Effector memory CD4-positive, alpha-beta T cell (primary cell): ENCODE data around the gene AREL1.

Experiments
- DNase-seq, 3 donors: peaks; one replicate each; pipeline ENCODE4 v3.0.0-alpha.2; 2020
- H3K27ac ChIP-seq: 2 replicates; pipeline ENCODE4 v1.7.0; 2013; ENCODE audit warnings: mild to moderate bottlenecking, low read length, moderate library complexity; ENCODE audit not compliant: insufficient read depth, poor library complexity, severe bottlenecking
- H3K27me3 ChIP-seq: replicated peaks from 2 replicates; pipeline ENCODE4 v1.7.0; 2013; ENCODE audit warnings: mild to moderate bottlenecking, low read length; ENCODE audit not compliant: insufficient read depth, control insufficient read depth, poor library complexity, severe bottlenecking
- H3K36me3 ChIP-seq: 2 replicates; pipeline ENCODE4 v1.7.0; 2013; ENCODE audit warnings: mild to moderate bottlenecking, low read length, moderate library complexity; ENCODE audit not compliant: control insufficient read depth, insufficient read depth
- H3K4me1 ChIP-seq: 2 replicates; pipeline ENCODE4 v1.7.0; 2013; ENCODE audit warnings: low read length, mild to moderate bottlenecking; ENCODE audit not compliant: control insufficient read depth, insufficient read depth, poor library complexity, severe bottlenecking
- H3K4me3 ChIP-seq: 2 replicates; pipeline ENCODE4 v1.7.0; 2013; ENCODE audit warnings: low read length, low read depth, mild to moderate bottlenecking; ENCODE audit not compliant: insufficient read depth, poor library complexity, severe bottlenecking
- H3K9me3 ChIP-seq: 2 replicates; pipeline ENCODE4 v1.7.0; 2013; ENCODE audit warnings: mild to moderate bottlenecking, low read length, moderate library complexity; ENCODE audit not compliant: control insufficient read depth

AREL1 gene

GRCh38 chr14:74653386-74654138, 59.3 kb downstream of the AREL1 start:
- no peak for DNase-seq
- no peaks in the 10 kb centered on the region for H3K9me3 ChIP-seq
- no peak overlapping the region for H3K4me3 ChIP-seq
- no peaks in the 10 kb centered on the region for H3K27me3 ChIP-seq
- H3K4me1 ChIP-seq: no peaks in the 10 kb centered on the region
- H3K27ac ChIP-seq: no peak overlapping the region
- H3K36me3 ChIP-seq: peaks cover 10% of the 10 kb centered on the region

- Histone ChIP-seq H3K4me3 (no peak overlapping the region), H3K9me3 (no peaks in the 10 kb centered on the region), H3K27me3 (no peaks in the 10 kb centered on the region), H3K36me3 (peaks cover 10% of the 10 kb centered on the region), H3K4me1 (no peaks in the 10 kb centered on the region), H3K27ac (no peak overlapping the region)
- no peak for DNase-seq
Observed at GRCh38 chr14:74652541-74652940, 60.3 kb downstream of the AREL1 start.

DNA sequence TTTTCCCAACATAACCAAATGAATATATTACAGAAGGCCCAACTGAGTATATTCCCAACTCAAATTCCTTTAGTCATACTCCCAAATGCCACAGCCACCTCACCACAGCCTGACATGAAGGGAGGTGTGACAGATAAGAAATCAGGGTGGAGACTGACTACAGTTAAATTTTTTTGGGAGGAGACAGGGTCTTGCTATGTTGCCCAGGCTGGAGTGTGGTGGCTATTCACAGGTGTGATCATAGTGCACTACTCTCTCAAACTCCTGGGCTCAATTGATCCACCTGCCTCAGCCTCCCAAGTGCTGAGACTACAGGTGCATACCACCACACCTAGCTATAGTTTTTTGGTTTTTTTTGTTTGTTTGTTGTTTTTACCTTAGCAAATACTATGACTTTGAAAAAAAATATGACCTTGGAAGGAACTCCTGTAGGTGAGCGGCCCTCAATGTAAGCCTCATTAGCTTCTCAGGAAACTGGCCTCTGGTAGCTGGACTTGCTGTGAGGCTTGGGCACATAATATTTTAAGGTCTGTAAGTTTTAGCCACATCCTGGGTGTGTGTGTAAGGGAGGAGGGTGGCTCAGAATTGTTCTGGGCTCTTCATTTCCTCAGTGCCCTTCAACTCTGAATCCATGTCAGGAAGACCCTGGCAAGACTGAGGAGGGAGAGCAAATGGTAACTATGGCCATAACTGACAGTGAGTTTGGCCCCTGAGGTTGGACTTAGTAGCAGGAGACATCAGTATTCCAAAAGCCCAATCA, 61.8 kb downstream of the AREL1 start:
- H3K4me1 ChIP-seq: no peaks in the 10 kb centered on the region
- H3K9me3 ChIP-seq: no peaks in the 10 kb centered on the region
- H3K27me3 ChIP-seq: no peaks in the 10 kb centered on the region
- no peak for DNase-seq
- H3K4me3 ChIP-seq: no peak overlapping the region
- H3K36me3 ChIP-seq: no peaks in the 10 kb centered on the region
- no peak overlapping the region for H3K27ac ChIP-seq

DNA sequence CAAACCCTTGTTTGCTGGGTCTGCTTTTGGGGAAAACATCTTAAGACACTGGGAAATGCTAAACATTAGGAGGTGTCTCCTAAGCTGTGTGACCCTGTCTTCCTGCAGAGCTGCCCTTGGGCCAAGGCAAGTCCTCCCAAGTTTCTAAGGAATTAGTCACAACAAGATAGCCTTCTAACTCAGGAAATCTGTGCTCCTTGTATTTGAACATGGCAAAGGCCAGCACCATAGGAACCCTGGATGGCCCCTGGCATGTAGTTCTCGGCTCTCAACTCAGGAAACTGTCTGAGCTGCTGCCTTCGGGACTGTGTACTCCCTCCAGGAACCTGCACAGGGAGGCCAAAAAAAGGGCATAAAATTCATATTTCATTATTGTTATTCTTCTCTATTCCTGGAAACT, 63.2 kb downstream of the AREL1 start:
- no peak for DNase-seq
- Histone ChIP-seq H3K27ac (no peak overlapping the region), H3K27me3 (no peaks in the 10 kb centered on the region), H3K9me3 (no peaks in the 10 kb centered on the region), H3K4me3 (no peak overlapping the region), H3K4me1 (no peaks in the 10 kb centered on the region), H3K36me3 (no peaks in the 10 kb centered on the region)

DNA sequence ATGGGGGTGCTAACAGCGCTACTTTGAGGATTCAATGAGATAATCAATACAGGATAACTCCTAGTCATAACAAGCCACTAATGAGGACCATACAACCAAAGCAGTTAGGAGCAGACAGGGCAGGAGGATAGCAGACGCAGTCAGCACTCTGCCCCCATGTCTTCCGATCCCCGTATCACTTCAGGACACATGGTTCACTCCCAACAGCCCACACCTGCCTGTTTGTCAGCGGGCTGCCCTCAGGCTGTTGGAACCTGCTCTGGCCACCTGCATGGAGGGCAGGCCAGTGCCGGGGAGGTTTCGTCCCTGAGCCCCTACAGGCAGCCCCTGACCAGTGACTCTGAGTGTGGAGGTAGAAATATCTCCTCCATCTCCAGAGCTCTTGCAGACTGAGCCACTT, 63.7 kb downstream of the AREL1 start:
- H3K27ac ChIP-seq: no peak overlapping the region
- H3K9me3 ChIP-seq: no peaks in the 10 kb centered on the region
- DNase-seq: no peak
- H3K27me3 ChIP-seq: no peaks in the 10 kb centered on the region
- no peaks in the 10 kb centered on the region for H3K36me3 ChIP-seq
- no peak overlapping the region for H3K4me3 ChIP-seq
- H3K4me1 ChIP-seq: no peaks in the 10 kb centered on the region

DNA sequence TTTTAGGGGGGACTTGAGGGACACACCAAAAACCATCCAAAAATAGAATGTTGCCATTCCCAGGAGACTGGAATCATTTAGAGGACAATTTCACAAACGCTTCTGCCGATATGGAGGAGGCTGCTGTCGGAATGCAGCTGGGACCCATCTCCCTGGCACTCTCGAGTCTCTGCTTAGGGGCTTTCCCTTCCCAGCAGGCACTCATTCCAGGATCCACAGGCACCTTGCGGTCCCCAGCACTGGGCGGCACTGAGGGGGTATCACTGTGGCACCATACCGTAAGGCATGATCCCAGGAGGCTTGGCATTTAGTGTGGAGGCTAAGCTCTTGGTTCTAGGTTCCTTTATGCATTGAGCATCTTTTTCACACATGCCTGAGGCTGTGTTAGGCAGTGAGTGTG, 64.3 kb downstream of the AREL1 start:
- Histone ChIP-seq H3K9me3 (no peaks in the 10 kb centered on the region), H3K4me3 (no peak overlapping the region), H3K27ac (no peak overlapping the region), H3K36me3 (no peaks in the 10 kb centered on the region), H3K4me1 (no peaks in the 10 kb centered on the region), H3K27me3 (no peaks in the 10 kb centered on the region)
- DNase-seq: no peak

DNA sequence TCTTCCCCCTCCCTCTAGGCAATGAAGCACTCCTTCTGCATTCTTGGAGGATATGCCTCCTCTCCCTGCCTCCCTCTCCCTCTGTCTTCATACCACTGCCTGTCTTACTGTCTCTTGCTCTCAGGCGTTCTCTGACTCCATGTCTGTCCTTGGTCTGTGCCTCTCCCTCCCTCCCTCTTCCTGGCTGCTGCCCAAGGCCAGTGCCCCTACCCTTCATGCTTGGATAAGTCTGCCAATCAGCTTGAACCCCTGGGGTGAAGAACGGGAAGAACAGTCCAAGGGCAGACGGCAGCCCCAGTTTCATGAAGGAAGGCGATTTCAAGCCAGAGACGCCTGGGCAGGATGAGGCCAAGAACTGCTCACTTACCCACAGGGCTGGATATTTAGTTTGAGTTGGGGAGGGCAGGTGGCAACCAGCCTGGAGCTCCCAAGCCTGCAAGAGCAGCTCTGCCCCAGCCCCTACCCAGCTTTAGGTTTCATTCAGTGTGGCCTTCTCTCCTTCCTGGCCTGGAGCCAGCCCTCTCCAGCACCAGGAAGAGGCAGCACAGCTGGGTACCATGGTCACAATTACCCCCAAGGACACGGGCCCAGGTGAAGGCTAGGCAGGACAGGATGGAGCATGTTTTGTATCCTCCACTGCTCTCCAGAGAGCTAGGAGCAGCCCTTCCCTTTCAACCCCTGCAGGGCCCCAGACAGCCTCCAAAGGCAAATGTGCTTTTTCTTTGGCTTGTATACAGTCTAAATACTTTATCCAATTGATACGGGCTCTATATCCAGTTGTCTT, 65.0 kb downstream of the AREL1 start:
- Histone ChIP-seq H3K27ac (no peak overlapping the region), H3K9me3 (no peaks in the 10 kb centered on the region), H3K4me3 (no peak overlapping the region), H3K27me3 (no peaks in the 10 kb centered on the region), H3K4me1 (no peaks in the 10 kb centered on the region), H3K36me3 (no peaks in the 10 kb centered on the region)
- no peak for DNase-seq

GRCh38 chr14:74647061-74647677, 65.7 kb downstream of the AREL1 start:
- H3K36me3 ChIP-seq: no peaks in the 10 kb centered on the region
- no peak for DNase-seq
- no peak overlapping the region for H3K4me3 ChIP-seq
- no peaks in the 10 kb centered on the region for H3K9me3 ChIP-seq
- H3K27me3 ChIP-seq: no peaks in the 10 kb centered on the region
- H3K27ac ChIP-seq: no peak overlapping the region
- H3K4me1 ChIP-seq: no peaks in the 10 kb centered on the region

GRCh38 chr14:74645756-74646470, 67.0 kb downstream of the AREL1 start:
- no peaks in the 10 kb centered on the region for H3K4me1 ChIP-seq
- no peak overlapping the region for H3K4me3 ChIP-seq
- no peaks in the 10 kb centered on the region for H3K36me3 ChIP-seq
- DNase-seq: no peak
- H3K27ac ChIP-seq: no peak overlapping the region
- no peaks in the 10 kb centered on the region for H3K9me3 ChIP-seq
- H3K27me3 ChIP-seq: no peaks in the 10 kb centered on the region
